NCI-H748 (cell line): Measurements from ENCODE around the gene PGM2L1.
"Not testable (repeated sequence)": the region's sequence is repeated elsewhere in the genome, so short reads cannot be mapped to it uniquely, and the experiment has no call there.

Source experiments
- DNase-seq: peaks from one replicate; lab custom pipeline; 2025; ENCODE audit not compliant: unreplicated experiment; lab: John Stamatoyannopoulos, UW

The PGM2L1 gene

GRCh38 chr11:74403607-74404321 lies 5.5 kb upstream of the PGM2L1 start:
- no peak for DNase-seq

DNA sequence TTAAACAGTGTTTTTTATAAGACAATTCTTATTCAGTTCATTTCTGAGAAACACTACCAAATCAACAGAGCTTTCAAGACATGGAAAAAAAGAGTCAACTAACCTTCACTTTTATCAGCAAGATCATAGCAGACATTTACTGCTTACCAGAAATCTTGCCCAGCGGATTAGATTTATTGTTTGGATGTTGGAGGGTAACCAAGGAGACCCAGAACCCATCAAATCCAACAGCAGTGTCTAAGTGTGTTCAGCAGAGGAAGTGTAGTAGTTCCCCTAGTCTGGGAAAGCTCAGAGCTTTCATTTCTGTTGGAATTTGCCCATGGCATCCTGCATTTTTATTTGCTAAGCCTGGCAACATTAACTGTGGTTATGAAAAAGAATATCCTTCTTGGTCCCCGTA lies 2.4 kb upstream of the PGM2L1 start:
- no peak for DNase-seq

- peak; percentile 72 for DNase-seq
Observed at GRCh38 chr11:74397501-74398243, 561 bp downstream of the PGM2L1 start.

DNA sequence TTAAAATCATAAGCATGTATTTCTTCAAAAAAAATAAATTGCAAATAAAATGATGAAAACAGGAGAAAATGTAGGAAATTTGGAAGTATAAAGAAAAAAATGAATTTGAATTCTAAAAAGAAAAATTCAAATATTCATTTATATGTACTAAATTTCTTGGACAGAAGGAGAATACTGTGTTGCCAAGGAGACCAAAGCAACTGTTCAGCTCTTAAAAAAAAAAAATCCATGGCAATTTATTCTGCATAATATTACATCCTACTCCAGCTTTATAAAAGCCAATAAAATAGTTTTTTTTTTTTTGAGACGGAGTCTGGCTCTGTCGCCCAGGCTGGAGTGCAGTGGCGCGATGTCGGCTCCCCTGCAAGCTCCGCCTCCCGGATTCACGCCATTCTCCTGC lies 6.0 kb downstream of the PGM2L1 start:
- DNase-seq = no peak

DNA sequence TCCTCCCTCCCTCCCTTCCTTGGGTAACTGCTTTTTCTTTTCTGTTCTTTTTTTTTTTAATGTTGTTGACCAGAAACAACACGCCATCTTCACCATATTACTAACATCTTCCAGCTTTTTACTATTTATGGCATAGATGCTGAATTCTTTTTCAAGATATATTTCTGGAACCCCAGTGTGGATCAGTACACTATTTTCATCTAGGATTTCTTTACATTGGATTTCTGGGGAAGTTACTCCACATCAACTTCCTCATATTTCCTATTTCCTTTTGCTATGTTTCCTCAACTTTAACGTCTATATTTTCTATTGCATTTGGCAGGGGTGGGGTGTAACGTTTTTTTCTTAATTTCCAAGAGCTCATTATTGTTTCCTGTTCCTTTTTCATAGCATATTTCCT lies 7.0 kb downstream of the PGM2L1 start:
- DNase-seq = no peak

DNA sequence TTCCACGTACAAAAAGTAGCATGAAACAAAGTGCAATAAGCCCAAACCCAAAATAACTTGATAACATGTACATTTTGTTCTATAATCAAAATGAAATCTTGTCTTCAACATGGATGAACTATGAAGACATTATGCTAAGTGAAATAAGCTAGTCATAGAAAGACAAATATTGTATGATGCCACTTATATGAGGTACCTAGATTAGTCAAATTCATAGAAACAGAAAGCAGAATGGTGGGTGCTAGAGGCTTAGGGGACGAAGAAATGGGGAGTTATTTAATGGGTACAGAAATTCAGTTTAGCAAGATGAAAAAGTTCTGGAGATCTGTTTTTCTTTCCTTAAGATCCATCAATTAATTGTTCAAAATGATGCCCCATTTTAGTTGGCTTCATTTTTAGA lies 7.5 kb downstream of the PGM2L1 start:
- DNase-seq = no peak

GRCh38 chr11:74388678-74389327 lies 9.4 kb downstream of the PGM2L1 start:
- peak; percentile 68 for DNase-seq

- no peak for DNase-seq
Observed at GRCh38 chr11:74384641-74385040, 13.6 kb downstream of the PGM2L1 start.

DNA sequence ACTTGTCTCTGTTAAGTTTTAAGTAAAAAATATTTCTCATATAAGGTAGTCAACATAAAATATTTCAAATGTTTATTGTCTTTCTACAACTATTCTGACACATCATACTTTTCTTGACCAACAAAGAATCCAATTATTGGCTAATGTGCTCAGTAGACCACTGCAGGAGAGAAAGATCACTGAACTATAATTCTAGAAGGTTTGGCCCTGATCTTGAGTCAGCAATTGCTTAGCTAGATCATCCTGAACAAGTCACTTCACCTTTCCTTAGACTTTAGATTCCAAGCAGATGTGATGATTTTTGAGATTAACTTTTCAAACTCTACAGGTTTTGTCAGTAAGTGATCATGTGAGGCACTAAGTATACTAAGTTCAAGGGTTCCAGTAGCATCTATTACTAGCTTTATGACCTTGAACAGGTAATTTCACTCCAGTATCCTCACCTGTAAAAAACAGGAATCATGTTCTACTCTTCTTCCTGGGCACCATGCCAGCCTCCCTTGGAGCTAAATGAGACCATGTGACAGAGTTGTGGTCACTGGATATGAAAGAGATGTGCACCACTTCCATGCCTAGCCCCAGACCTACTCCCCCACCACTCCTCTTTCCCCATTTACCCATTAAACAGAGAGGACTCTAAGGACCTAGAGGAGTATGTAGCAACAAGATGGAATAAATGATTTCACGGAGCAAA lies 17.3 kb downstream of the PGM2L1 start:
- peak; percentile 90 for DNase-seq

GRCh38 chr11:74377689-74378088 lies 20.5 kb downstream of the PGM2L1 start:
- no peak for DNase-seq

GRCh38 chr11:74373382-74373781 lies 24.9 kb downstream of the PGM2L1 start:
- no peak for DNase-seq

- peak; percentile 43 for DNase-seq
Observed at GRCh38 chr11:74371269-74372052, 26.8 kb downstream of the PGM2L1 start.

DNA sequence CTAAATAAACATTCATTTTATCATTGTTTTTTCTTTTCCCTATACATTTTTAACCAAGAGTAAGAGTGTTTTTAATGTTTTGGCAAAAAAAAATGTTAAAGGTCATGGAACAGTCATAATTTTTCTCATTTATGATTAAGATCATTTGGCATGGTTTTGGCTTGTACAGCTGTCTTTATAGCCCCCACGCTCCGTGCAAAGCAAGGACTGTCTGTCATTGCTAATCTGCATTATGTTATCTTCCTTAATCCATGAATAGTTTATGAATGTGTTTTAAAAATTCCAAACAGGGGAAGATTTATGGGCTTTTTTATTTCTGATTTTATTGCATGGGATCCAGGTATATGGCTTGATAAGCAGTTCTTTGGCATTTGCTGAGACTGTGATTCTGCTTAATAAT lies 28.1 kb downstream of the PGM2L1 start:
- DNase-seq = no peak

DNA sequence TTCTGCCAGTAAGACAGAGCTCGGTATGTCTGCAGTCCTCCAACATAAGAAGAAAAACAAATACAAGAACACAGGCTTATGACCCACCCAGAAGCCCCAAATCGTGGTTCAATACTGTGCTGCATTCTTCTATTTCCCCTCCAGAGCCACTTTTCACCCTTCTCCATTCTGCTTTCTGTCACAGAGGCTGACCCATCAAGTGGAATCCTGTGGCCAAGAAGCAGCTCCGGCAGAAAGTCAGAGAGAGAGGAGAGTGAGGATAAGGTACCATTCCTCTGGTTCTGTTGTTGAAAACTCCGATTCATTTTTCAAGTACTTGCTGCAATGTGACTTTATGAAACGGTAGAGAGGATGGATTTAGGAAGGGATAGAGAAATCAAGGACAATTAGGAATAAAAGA lies 30.4 kb downstream of the PGM2L1 start:
- no peak for DNase-seq

DNA sequence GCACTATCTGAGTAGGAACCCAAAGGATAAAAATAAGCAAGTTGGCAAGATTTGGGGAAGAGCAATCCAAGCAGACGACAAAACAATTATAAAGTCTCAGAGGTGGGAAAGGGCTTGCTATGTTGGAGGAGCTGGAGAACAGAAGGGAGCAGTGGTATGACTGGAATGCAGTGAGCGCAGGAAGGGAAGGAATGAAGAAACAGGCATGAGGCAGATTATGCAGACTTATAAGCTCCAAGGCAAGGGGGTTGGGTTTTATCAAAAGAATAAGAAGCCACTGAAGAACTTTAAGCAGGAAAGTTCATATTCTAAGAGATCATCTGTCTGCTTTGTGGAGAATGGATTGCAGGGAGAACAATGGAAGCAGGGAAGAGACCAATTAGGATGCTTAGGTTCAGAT lies 31.7 kb downstream of the PGM2L1 start:
- no peak for DNase-seq

DNA sequence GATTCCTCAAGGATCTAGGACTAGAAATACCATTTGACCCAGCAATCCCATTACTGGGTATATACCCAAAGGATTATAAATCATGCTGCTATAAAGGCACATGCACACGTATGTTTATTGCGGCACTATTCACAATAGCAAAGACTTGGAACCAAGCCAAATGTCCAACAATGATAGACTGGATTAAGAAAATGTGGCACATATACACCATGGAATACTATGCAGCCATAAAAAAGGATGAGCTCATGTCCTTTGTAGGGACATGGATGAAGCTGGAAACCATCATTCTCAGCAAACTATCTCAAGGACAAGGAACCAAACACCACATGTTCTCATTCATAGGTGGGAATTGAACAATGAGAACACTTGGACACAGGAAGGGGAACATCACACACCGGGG lies 32.4 kb downstream of the PGM2L1 start:
- DNase-seq = not testable (repeated sequence)

DNA sequence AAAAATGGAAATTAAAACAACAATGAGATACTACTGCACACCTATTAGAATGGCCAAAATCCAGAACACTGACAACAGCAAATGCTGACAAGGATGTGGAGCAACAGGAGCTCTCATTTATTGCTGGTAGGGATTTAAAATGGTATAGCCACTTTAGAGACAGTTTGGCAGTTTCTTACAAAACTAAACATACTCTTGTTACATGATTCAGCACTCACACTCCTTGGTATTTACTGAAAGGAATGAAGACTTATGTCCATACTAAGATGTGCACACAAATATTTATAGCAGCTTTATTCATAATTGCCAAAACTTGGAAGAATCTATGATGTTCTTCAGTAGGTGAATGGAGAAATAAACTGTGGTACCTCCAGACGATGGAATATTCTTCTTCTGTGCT lies 40.8 kb downstream of the PGM2L1 start:
- DNase-seq = no peak

DNA sequence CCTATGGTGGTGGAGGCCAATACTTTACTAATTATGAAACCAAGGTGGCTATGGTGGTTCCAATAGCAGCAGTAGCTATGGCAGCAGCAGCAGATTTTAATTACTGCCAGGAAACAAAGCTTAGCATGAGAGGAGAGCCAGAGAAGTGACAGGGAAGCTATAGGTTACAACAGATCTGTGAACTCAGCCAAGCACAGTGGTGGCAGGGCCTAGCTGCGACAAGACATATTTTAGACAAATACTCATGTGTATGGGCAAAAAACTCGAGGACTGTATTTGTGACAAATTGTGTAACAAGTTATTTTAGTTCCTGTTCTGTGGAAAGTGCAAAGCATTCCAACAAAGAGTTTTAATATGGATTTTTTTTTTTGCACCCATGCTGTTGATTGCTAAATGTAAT lies 42.6 kb downstream of the PGM2L1 start:
- DNase-seq = no peak

DNA sequence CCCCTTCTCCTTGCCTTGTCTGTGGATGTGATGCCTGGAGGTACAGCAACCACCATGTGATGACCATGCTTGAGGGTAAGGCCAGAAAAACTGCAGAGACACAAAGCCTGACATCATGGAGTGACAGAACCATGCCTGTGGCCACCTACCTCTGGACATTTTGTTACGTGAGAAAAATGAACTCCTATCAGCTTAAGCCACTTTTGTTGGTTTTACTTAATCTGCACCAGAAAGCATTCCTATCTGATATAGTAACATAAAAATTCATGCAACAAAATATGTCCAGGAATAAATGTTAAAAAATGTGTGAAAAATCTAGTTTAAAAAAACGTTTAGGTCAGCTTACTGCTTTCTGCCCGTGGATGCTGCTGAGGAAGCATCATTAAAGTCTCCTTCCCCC lies 44.2 kb downstream of the PGM2L1 start:
- DNase-seq = no peak

DNA sequence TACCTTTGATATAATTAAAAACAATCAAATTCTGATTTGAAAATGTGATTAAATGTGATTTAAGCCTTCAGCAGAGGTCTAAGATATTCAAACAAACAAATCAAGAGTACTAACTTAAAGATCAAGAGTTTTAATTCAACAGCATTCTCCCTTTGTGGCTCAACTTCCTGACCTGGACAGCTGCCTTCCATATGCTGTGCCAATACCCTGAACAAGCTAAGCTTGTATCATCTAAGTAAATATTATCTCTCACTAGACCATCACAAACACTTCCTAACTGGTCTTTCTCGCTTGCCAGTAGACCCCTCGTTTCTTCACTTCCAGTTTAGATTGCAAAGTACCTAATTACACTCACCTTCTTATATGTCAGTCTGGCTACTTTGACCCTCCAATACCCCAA lies 50.9 kb downstream of the PGM2L1 start:
- no peak for DNase-seq

- DNase-seq = no peak
Observed at GRCh38 chr11:74345420-74345819, 52.8 kb downstream of the PGM2L1 start.
